BE2C (cell line): Measurements from ENCODE around the gene DEDD2.

Experiments
- DNase-seq: peaks from one replicate; pipeline ENCODE4 v3.0.0-alpha.2; 2020
- H3K27me3 ChIP-seq: fragments of 250-450 bp; sonication (Bioruptor Pico); 2 replicates; pipeline ENCODE4 v1.5.1; 2020; ENCODE audit warnings: mild to moderate bottlenecking
- H3K36me3 ChIP-seq: fragments of 250-450 bp; sonication (Bioruptor Pico); 2 replicates; pipeline ENCODE4 v1.5.1; 2020; ENCODE audit warnings: mild to moderate bottlenecking
- H3K4me1 ChIP-seq: fragments of 250-450 bp; sonication (Bioruptor Pico); 2 replicates; pipeline ENCODE4 v1.5.1; 2020
- H3K4me3 ChIP-seq: 2 replicates; pipeline ENCODE4 v1.5.1; 2011; ENCODE audit warnings: low read depth, low read length
- H3K9me3 ChIP-seq: fragments of 250-450 bp; sonication (Bioruptor Pico); 2 replicates; pipeline ENCODE4 v1.5.1; 2020
- CTCF ChIP-seq: IDR thresholded peaks from 2 replicates; pipeline ENCODE4 v1.5.1; 2012; ENCODE audit warnings: mild to moderate bottlenecking, low read depth, low read length

DEDD2 gene

GRCh38 chr19:42152910-42153671 lies 64.4 kb downstream of the DEDD2 start:
- no peak for DNase-seq
- Histone ChIP-seq H3K4me1 (peaks cover 11% of the 10 kb centered on the region), H3K9me3 (no peaks in the 10 kb centered on the region), H3K36me3 (no peaks in the 10 kb centered on the region), H3K27me3 (no peaks in the 10 kb centered on the region), H3K4me3 (no peak overlapping the region)
- no peak for TF ChIP-seq CTCF

- Histone ChIP-seq H3K36me3 (no peaks in the 10 kb centered on the region), H3K4me3 (no peak overlapping the region), H3K9me3 (no peaks in the 10 kb centered on the region), H3K4me1 (peaks cover 11% of the 10 kb centered on the region), H3K27me3 (no peaks in the 10 kb centered on the region)
- DNase-seq = no peak
- TF ChIP-seq CTCF = no peak
Measured at GRCh38 chr19:42151782-42152684, 65.4 kb downstream of the DEDD2 start.

- no peaks in the 10 kb centered on the region for H3K36me3 ChIP-seq
- no peak overlapping the region for H3K4me3 ChIP-seq
- no peak for DNase-seq
- H3K27me3 ChIP-seq = no peaks in the 10 kb centered on the region
- no peaks in the 10 kb centered on the region for H3K9me3 ChIP-seq
- peaks cover 11% of the 10 kb centered on the region for H3K4me1 ChIP-seq
- TF ChIP-seq CTCF = no peak
Measured at GRCh38 chr19:42150911-42151361, 66.5 kb downstream of the DEDD2 start.

- DNase-seq = no peak
- H3K4me3 ChIP-seq = no peak overlapping the region
- no peaks in the 10 kb centered on the region for H3K36me3 ChIP-seq
- peaks cover 11% of the 10 kb centered on the region for H3K4me1 ChIP-seq
- no peaks in the 10 kb centered on the region for H3K27me3 ChIP-seq
- no peak for TF ChIP-seq CTCF
- H3K9me3 ChIP-seq = no peaks in the 10 kb centered on the region
Measured at GRCh38 chr19:42150364-42150763, 67.1 kb downstream of the DEDD2 start.

GRCh38 chr19:42149447-42150202 lies 67.9 kb downstream of the DEDD2 start:
- Histone ChIP-seq H3K4me3 (no peak overlapping the region), H3K27me3 (no peaks in the 10 kb centered on the region), H3K9me3 (no peaks in the 10 kb centered on the region), H3K4me1 (peaks cover 10% of the 10 kb centered on the region), H3K36me3 (no peaks in the 10 kb centered on the region)
- TF ChIP-seq CTCF = no peak
- no peak for DNase-seq
